Cardiac atrium fibroblast (primary cell): ENCODE results near the gene TMEM52B. TPM values are rescaled to one million over a fixed set of nuclear protein-coding genes. Genes with fewer than 3 reads are reported as not detected.

Experiments
- total RNA-seq: library from RNA; depleted of rRNA; stranded (reverse); fragments of >200 nt; gene quantifications from 2 replicates; pipeline ENCODE4 v1.2.3, GENCODE V29; 2015

The TMEM52B gene
- total RNA-seq: not detected in 2 replicates

DNA sequence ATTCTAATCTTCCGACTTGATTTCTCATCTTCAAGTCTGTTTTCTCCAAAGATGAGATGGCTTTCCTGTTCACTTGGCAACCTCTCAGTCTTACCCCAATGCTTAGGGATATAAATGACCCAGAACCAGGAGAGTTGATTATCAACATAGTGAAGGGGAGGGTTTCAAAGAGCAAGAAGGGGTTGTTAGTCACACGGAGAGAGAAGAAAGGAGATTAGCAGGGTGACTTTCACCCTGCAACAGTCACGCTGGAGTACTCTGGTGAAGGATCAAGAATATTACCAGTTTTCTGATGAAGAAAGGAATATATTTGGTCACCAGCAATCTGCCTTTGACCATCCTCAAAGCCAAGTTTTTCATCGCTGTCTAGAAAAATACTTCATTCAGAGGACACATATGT is at the start of gene TMEM52B:
TSS of gene TMEM52B (plus strand) at position 212 of the 400 bp plus-strand sequence. CDS start 543 bp downstream, outside the sequence.

DNA sequence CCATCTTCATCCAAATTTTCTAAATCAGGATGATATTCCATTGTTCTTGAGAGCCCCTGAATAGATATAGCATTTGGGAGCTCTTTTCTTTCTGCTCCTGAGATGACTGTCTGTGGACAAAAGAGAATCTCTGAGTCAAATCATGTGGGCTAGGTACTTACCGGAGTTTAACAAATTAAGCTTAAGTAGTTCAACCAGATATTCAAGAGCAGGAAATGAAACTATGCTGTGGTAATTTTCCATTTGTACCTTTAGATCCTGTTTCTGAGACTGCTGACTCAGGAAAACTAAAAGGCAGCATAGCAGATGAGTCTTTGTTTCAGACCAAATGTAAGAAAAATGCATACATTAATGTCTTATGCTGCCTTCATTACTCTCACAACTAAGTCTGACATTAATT is 48.8 kb upstream of the TMEM52B start, which contains the start of gene CLEC7A:
TSS of gene CLEC7A (minus strand) at position 158 of the 400 bp plus-strand sequence. CDS start at position 41, 117 bp downstream.

DNA sequence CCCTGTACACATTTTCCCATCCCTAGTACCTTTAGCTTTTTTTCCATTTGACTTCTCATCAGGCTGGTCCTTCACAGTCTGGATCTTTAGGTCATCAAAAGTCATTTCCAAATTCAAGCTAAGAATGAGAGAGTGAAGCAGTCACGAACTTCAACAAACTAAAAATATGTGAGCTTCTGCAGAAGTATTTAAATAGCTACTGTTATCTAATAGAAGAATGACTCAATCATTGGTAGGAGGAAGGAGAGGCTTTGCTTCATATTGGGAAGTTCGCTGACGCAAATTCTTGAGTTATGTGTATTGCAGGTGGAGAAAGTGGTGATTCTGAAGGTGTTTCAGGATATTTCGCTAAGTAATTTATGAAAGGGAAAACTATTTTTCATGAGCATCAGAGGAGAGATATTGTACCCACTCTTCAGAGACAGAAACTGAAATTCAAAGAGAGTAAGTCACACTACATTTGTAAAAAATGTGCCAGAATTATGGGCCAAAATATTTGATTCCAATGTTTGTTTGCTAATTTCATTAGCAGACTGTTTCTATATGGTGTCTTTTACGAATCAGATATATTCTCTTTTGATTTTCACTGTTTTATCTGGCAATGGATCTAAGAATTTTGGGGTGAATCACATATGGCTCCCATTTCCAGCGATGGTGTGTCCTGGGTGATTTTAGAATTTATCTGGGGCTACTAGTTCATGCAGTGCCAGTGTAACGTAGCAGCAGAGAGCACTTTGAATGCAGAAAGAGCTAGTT is 6.7 kb upstream of the TMEM52B start, which contains the start of gene OLR1:
TSS of gene OLR1 (minus strand) at position 160 of the 756 bp plus-strand sequence. CDS start at position 105, 55 bp downstream.

DNA sequence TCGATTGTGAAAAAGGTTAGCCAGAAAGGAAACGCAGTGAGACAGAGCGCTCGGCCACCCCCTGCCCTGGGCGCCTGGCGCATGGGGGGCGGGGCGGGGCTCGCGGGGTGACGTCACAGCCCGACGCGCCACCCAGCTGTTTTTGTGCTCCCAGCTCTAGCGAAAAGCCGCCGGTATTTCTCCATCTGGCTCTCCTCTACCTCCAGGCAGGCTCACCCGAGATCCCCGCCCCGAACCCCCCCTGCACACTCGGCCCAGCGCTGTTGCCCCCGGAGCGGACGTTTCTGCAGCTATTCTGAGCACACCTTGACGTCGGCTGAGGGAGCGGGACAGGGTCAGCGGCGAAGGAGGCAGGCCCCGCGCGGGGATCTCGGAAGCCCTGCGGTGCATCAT is 33.9 kb downstream of the TMEM52B start, which contains the start of gene GABARAPL1:
TSS of gene GABARAPL1 (plus strand) at position 139 of the 393 bp plus-strand sequence. CDS start at position 392, 253 bp downstream.

Other genes with a start within 250 kb of the TMEM52B start
- gene CLEC2A, start 246.7 kb upstream of the TMEM52B start, total RNA-seq: not detected in 2 replicates
- not detected in 2 replicates for gene CLEC12A, start 207.6 kb upstream of the TMEM52B start, total RNA-seq
- gene CLEC1B, start 179.9 kb upstream of the TMEM52B start, total RNA-seq: not detected in 2 replicates
- not detected in 2 replicates for gene CLEC12B, start 168.4 kb upstream of the TMEM52B start, total RNA-seq
- gene CLEC9A, start 148.3 kb upstream of the TMEM52B start, total RNA-seq: not detected in 2 replicates
- gene CLEC1A, start 80.0 kb upstream of the TMEM52B start, total RNA-seq: 0.81 TPM in 1 of 2 replicates, not detected in the other
- not detected in 2 replicates for gene CLEC7A, start 48.8 kb upstream of the TMEM52B start, total RNA-seq
- gene OLR1, start 6.9 kb upstream of the TMEM52B start, total RNA-seq: not detected in 2 replicates
- 35.6 and 38.3 TPM in 2 replicates for gene GABARAPL1, start 33.8 kb downstream of the TMEM52B start, total RNA-seq
- not detected in 2 replicates for gene KLRD1, start 128.8 kb downstream of the TMEM52B start, total RNA-seq
- not detected in 2 replicates for gene KLRK1, start 211.0 kb downstream of the TMEM52B start, total RNA-seq
- gene KLRC4, start 230.7 kb downstream of the TMEM52B start, total RNA-seq: not detected in 2 replicates
- not detected in 2 replicates for gene KLRC3, start 241.6 kb downstream of the TMEM52B start, total RNA-seq